Right lobe of liver (tissue), 6 donors: ENCODE measurements around the gene TBCD. TPM values are rescaled to one million over a fixed set of nuclear protein-coding genes. Genes with fewer than 3 reads are reported as not detected.

Experiments
- ATAC-seq, 4 donors: fragments of 200-7000 bp; cut with Tn5 transposase; one replicate each; pipeline ENCODE4 v1.9.1; 2020; ENCODE audit warnings: mild to moderate bottlenecking in 4 of 4, moderate library complexity in 4 of 4
- DNase-seq, 3 donors: peaks; one replicate each; pipeline ENCODE4 v3.0.0-alpha.2; 2020
- H3K27ac ChIP-seq, 3 donors: fragments of 200-600 bp; one replicate each; pipeline ENCODE4 v1.8.0; 2022
- H3K27me3 ChIP-seq, 2 donors: fragments of 200-600 bp; one replicate each; pipeline ENCODE4 v1.8.0; 2022
- H3K36me3 ChIP-seq, 4 donors: fragments of 200-600 bp; sonication (generic) in 1 of 4; one replicate each; pipeline versions ENCODE4 v1.5.1 to v1.8.0; 2017 to 2022; ENCODE audit warnings: control low read depth in 1 of 4
- H3K4me1 ChIP-seq, 4 donors: fragments of 200-600 bp; sonication (generic) in 1 of 4; one replicate each; pipeline versions ENCODE4 v1.5.1 to v1.8.0; 2017 to 2022; ENCODE audit warnings: control low read depth in 1 of 4
- H3K4me3 ChIP-seq, 3 donors: fragments of 200-600 bp; one replicate each; pipeline ENCODE4 v1.8.0; 2022
- H3K9me3 ChIP-seq, 4 donors: fragments of 200-600 bp; sonication (generic) in 1 of 4; one replicate each; pipeline versions ENCODE4 v1.5.1 to v1.8.0; 2017 to 2022; ENCODE audit warnings: control low read depth in 1 of 4
- CTCF ChIP-seq, 4 donors: fragments of 200-600 bp in 3 of 4; fragments of 450-650 bp in 1 of 4; IDR thresholded peaks; one replicate each; pipeline versions ENCODE4 v1.5.1 to v1.8.0; 2016 to 2022; ENCODE audit warnings: antibody characterized with exemption in 4 of 4, mild to moderate bottlenecking in 2 of 4
- POLR2A ChIP-seq: fragments of 450-650 bp; IDR thresholded peaks from one replicate; pipeline ENCODE4 v1.6.1; 2017; ENCODE audit warnings: antibody characterized with exemption, mild to moderate bottlenecking
- WGBS: methylation state at CpG from one replicate; pipeline ENCODE4 v1.1.6; 2018; ENCODE audit warnings: low coverage, low lambda C conversion rate; ENCODE audit not compliant: insufficient coverage; ENCODE audit errors: missing lambda C conversion rate; 5-methylcytosine and 5-hydroxymethylcytosine counted together
- intact Hi-C, 2 donors: fragments of 100-400 bp; cut with DNase I; formaldehyde crosslinking; loops; one replicate each; pipeline versions ENCODE4 v1.11.2 to v1.14.1; 2022
- total RNA-seq, 6 experiments: library from RNA; depleted of rRNA in 2 of 6; stranded (reverse); fragments of >200 nt in 2 of 6; fragmentation: NEBNext Ultra II Directional in 3 of 6; extraction: Animal tissue kit (Norgen Biotek cat#: 25700) in 3 of 6; gene quantifications; one replicate each; pipeline versions ENCODE4 v1.1.0 to v1.2.4, GENCODE V29; 2016 to 2023
- donor health status: DM: no; HTN: yes; CAD: no.
- donor health status: DM: no; HTN: no; CAD: no.
- donor health status: DM: no; HTN: no; CAD: no.
- donor health status: DM: no; HTN: yes; CAD: no.
- donor health status: DM: no; HTN: yes; CAD: no.

The TBCD gene
- total RNA-seq, 6 experiments from 2014 or later = 28.0 to 55.7 (median 41.3) TPM

GRCh38 chr17:82753201-82753464 is 1.3 kb downstream of the TBCD start:
- peak in 1 of 3 donors; percentile 11 for DNase-seq
- 64% methylated on average over 4 of the region's 8 CpGs for WGBS
- Histone ChIP-seq H3K27ac (no peak overlapping the region), H3K4me3 (peak overlapping the region in 2 of 3 donors; percentile 86 to 96), H3K4me1 (peaks cover 0 to 7% (median 0%) of the 10 kb centered on the region in 4 donors), H3K27me3 (no peaks in the 10 kb centered on the region), H3K9me3 (no peaks in the 10 kb centered on the region), H3K36me3 (no peaks in the 10 kb centered on the region)
- ATAC-seq = no peak
- TF ChIP-seq CTCF (IDR thresholded peaks at IDR 0.05) (no peak), POLR2A (no peak)
- intact Hi-C loops = loop anchor here in 1 of 2 donors (10.0 kb wide), 1 partner anchor 88 kb away; no protein-coding TSS in a partner anchor

- 86% methylated on average over 15 of the region's 19 CpGs for WGBS
- H3K36me3 ChIP-seq = no peaks in the 10 kb centered on the region
- ATAC-seq (no peak), DNase-seq (peak in 1 of 3 donors; percentile 22)
- H3K4me3 ChIP-seq = no peak overlapping the region
- H3K27ac ChIP-seq = no peak overlapping the region
- peaks cover 0 to 7% (median 0%) of the 10 kb centered on the region in 4 donors for H3K4me1 ChIP-seq
- intact Hi-C loops = loop anchor here in 1 of 2 donors (10.0 kb wide), 1 partner anchor 90 kb away; no protein-coding TSS in a partner anchor
- no peaks in the 10 kb centered on the region for H3K27me3 ChIP-seq
- no peaks in the 10 kb centered on the region for H3K9me3 ChIP-seq
- TF ChIP-seq CTCF (IDR thresholded peaks at IDR 0.05) (no peak), POLR2A (no peak)
These were observed 2.7 kb downstream of the TBCD start for GRCh38 chr17:82754297-82755208.

DNA sequence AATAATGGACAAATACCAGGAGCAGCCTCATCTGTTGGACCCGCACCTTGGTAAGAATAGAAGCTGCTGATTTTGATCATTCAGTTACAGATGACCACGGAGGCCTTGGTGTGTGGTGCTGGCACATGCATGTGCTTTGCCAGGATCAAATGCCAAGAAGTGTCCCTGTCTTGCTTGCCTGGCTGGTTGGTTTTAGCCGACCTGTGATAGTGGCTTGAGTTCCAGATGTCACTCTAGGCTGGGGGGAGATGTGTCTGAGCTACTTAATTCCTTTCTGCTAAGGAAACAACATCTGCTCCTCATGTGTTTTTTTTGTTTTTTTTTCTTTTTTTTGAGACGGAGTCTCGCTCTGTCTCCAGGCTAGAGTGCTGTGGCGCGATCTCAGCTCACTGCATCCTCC is 4.3 kb downstream of the TBCD start:
- no peaks in the 10 kb centered on the region for H3K36me3 ChIP-seq
- intact Hi-C loops = loop anchor here in 1 of 2 donors (10.0 kb wide), 1 partner anchor 91 kb away; no protein-coding TSS in a partner anchor
- peaks cover 0 to 7% (median 0%) of the 10 kb centered on the region in 4 donors for H3K4me1 ChIP-seq
- no peaks in the 10 kb centered on the region for H3K27me3 ChIP-seq
- 86% methylated on average over 4 of the region's 7 CpGs for WGBS
- H3K9me3 ChIP-seq = no peaks in the 10 kb centered on the region
- no peak overlapping the region for H3K4me3 ChIP-seq
- H3K27ac ChIP-seq = no peak overlapping the region
- peak in 1 of 3 donors; percentile 11 for DNase-seq
- no peak for ATAC-seq
- TF ChIP-seq CTCF (IDR thresholded peaks at IDR 0.05) (no peak), POLR2A (no peak)

- intact Hi-C loops = loop anchor here in 1 of 2 donors (10.0 kb wide), 1 partner anchor 51 kb away; the partner anchor contains the start of gene FN3KRP
- no peaks in the 10 kb centered on the region for H3K4me1 ChIP-seq
- peak in 1 of 3 donors; percentile 30 for DNase-seq
- peaks cover 0 to 31% (median 2%) of the 10 kb centered on the region in 4 donors for H3K36me3 ChIP-seq
- H3K27ac ChIP-seq = no peak overlapping the region
- H3K27me3 ChIP-seq = no peaks in the 10 kb centered on the region
- no peaks in the 10 kb centered on the region for H3K9me3 ChIP-seq
- 70% methylated on average over 11 of the region's 13 CpGs for WGBS
- no peak for ATAC-seq
- no peak overlapping the region for H3K4me3 ChIP-seq
- TF ChIP-seq POLR2A = no peak
- TF ChIP-seq CTCF (IDR thresholded peaks at IDR 0.05) = no peak
These were observed 13.5 kb downstream of the TBCD start for GRCh38 chr17:82765371-82765770.
